Chondrocyte (in vitro differentiated cells): ENCODE data around the gene UBA1. TPM values are rescaled to one million over a fixed set of nuclear protein-coding genes. Genes with fewer than 3 reads are reported as not detected.

ENCODE experiments used
- DNase-seq: peaks from one replicate; pipeline ENCODE4 v3.0.0; 2021; ENCODE audit warnings: mixed read lengths, low spot score
- H3K27ac Mint-ChIP-seq: one replicate; pipeline ENCODE4 v1.8.0; 2021; ENCODE audit warnings: mild to moderate bottlenecking, moderate library complexity, mixed read lengths; ENCODE audit not compliant: unreplicated experiment
- H3K27me3 Mint-ChIP-seq: 2 replicates; pipeline ENCODE4 v1.8.0; 2021; ENCODE audit warnings: low read depth, mixed read lengths
- H3K36me3 Mint-ChIP-seq: 2 replicates; pipeline ENCODE4 v1.8.0; 2021; ENCODE audit warnings: low read depth, mixed read lengths
- H3K4me1 Mint-ChIP-seq: 2 replicates; pipeline ENCODE4 v1.8.0; 2021; ENCODE audit warnings: low read depth, mild to moderate bottlenecking, mixed read lengths
- H3K4me3 Mint-ChIP-seq: one replicate; pipeline ENCODE4 v1.8.0; 2021; ENCODE audit warnings: mild to moderate bottlenecking, moderate library complexity, mixed read lengths; ENCODE audit not compliant: unreplicated experiment
- H3K9me3 Mint-ChIP-seq: 2 replicates; pipeline ENCODE4 v1.8.0; 2021; ENCODE audit warnings: low read depth, mixed read lengths
- total RNA-seq: library from RNA; stranded (reverse); gene quantifications from 3 replicates; pipeline ENCODE4 v1.2.1, GENCODE V29; 2021
- TF ChIP-seq, protein P1 (sequence below): fragments of 200-600 bp; sonication (generic); IDR thresholded peaks from 2 replicates; pipeline ENCODE4 v1.5.0; 2021; ENCODE audit warnings: antibody characterized with exemption, mild to moderate bottlenecking, moderate library complexity

The UBA1 gene
- total RNA-seq, 1 donor from 2014 or later, result 311 TPM

DNA sequence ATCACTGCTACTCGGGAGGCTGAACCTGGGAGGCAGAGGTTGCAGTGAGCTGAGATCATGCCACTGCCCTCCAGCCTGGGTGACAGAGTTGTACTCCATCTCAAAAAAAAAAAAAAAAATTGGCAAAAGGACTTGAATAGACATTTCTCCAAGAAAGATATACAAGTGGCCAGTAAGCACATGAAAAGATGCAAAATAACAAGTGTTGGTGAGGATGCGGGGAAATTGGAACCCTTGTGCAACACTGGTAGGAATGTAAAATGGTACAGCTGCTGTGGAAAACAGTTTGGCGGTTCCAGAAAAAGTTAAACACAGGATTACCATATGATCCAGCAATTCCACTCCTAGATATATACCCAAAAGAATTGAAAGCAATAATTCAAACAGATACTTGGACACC is 29.2 kb upstream of the UBA1 start:
- H3K9me3 Mint-ChIP-seq, result peaks cover 4% of the 10 kb centered on the region

GRCh38 chrX:47166126-47166525 is 27.5 kb upstream of the UBA1 start:
- Mint-ChIP-seq H3K4me1 (no peaks in the 10 kb centered on the region), H3K27me3 (no peaks in the 10 kb centered on the region), H3K9me3 (peaks cover 4% of the 10 kb centered on the region), H3K36me3 (peaks cover 3% of the 10 kb centered on the region), H3K27ac (no peak overlapping the region), H3K4me3 (no peak overlapping the region)
- no peak for DNase-seq
- TF ChIP-seq, protein P1, sequence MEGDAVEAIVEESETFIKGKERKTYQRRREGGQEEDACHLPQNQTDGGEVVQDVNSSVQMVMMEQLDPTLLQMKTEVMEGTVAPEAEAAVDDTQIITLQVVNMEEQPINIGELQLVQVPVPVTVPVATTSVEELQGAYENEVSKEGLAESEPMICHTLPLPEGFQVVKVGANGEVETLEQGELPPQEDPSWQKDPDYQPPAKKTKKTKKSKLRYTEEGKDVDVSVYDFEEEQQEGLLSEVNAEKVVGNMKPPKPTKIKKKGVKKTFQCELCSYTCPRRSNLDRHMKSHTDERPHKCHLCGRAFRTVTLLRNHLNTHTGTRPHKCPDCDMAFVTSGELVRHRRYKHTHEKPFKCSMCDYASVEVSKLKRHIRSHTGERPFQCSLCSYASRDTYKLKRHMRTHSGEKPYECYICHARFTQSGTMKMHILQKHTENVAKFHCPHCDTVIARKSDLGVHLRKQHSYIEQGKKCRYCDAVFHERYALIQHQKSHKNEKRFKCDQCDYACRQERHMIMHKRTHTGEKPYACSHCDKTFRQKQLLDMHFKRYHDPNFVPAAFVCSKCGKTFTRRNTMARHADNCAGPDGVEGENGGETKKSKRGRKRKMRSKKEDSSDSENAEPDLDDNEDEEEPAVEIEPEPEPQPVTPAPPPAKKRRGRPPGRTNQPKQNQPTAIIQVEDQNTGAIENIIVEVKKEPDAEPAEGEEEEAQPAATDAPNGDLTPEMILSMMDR, result no peak

More for the DNA sequence above, 29.2 kb upstream of the UBA1 start:
- no peak overlapping the region for H3K4me3 Mint-ChIP-seq
- DNase-seq, result no peak
- H3K4me1 Mint-ChIP-seq, result no peaks in the 10 kb centered on the region
- TF ChIP-seq, protein P1, result no peak
- peaks cover 2% of the 10 kb centered on the region for H3K36me3 Mint-ChIP-seq
- H3K27me3 Mint-ChIP-seq, result no peaks in the 10 kb centered on the region
- H3K27ac Mint-ChIP-seq, result no peak overlapping the region

DNA sequence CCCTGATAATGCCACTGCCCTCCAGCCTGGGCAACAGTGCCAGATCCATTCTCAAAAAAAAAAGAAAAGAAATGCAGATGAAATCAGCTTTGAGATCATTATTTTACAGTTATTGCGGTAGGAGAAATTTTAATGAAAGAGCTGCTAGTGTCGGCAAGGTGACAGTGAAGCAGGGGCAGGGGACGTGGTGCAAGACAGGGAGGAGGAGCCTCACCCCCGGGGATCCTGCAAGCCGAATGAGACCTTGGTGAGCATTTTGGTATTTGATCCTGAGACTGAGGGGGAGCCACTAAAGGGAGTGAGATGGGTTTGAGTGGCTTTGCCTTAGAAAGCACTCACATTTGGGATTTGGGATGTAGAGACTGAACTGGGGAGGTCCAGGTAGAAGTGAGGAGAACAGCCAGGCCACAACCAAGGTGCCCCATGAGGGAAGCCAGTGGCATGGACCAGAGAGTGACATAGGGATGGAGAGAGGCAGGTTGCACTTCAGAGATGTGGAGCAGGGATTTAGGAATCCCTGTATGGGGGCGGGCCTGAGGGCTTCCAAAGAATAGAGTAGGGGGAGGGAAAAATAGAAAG is 25.0 kb upstream of the UBA1 start:
- no peak overlapping the region for H3K27ac Mint-ChIP-seq

DNA sequence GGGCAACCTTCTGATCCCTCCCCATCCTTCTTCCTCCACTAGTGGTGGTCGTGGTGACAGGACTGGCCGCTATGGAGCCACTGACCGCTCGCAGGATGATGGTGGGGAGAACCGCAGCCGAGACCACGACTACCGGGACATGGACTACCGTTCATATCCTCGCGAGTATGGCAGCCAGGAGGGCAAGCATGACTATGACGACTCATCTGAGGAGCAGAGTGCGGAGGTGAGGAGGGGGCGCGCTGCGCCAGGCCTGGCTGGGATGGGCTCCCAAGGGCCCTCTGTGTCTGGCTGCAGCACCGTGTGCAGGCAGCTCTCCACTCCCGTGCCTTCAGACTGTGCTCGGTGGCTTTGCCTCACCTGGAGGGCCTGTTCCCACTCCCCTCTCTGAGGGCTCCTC is 24.4 kb upstream of the UBA1 start:
- Mint-ChIP-seq H3K4me1 (no peaks in the 10 kb centered on the region), H3K4me3 (no peak overlapping the region), H3K27me3 (no peaks in the 10 kb centered on the region), H3K36me3 (peaks cover 7% of the 10 kb centered on the region), H3K9me3 (peaks cover 4% of the 10 kb centered on the region), H3K27ac (no peak overlapping the region)
- peak; percentile 91 for DNase-seq
- TF ChIP-seq, protein P1, result no peak

More for the DNA sequence above, 25.0 kb upstream of the UBA1 start:
- H3K27me3 Mint-ChIP-seq, result no peaks in the 10 kb centered on the region
- H3K4me1 Mint-ChIP-seq, result no peaks in the 10 kb centered on the region
- peaks cover 7% of the 10 kb centered on the region for H3K36me3 Mint-ChIP-seq
- TF ChIP-seq, protein P1, result no peak
- H3K9me3 Mint-ChIP-seq, result peaks cover 4% of the 10 kb centered on the region
- DNase-seq, result peak; percentile 39
- H3K4me3 Mint-ChIP-seq, result no peak overlapping the region

- Mint-ChIP-seq H3K4me3 (no peak overlapping the region), H3K4me1 (no peaks in the 10 kb centered on the region), H3K27me3 (no peaks in the 10 kb centered on the region), H3K9me3 (no peaks in the 10 kb centered on the region), H3K36me3 (peaks cover 7% of the 10 kb centered on the region), H3K27ac (peak overlapping the region; percentile 49)
- peak; percentile 81 for DNase-seq
- TF ChIP-seq, protein P1, result no peak
Measured at GRCh38 chrX:47169726-47170515, 23.7 kb upstream of the UBA1 start.
